ENCODE measurements around the gene TIMP3. TPM values are rescaled to one million over a fixed set of nuclear protein-coding genes. Genes with fewer than 3 reads are reported as not detected.

Gene TIMP3
- total and polyA plus RNA-seq, 2 donors (not counting 1 experiment from before 2014, with no cell fraction given), result 242 to 375 TPM

GRCh38 chr22:32795214-32795596 is 6.3 kb upstream of the TIMP3 start:
- no peak overlapping the region for H3K4me3 ChIP-seq (replicated peaks in 1 of 4; ENCODE audit: control extremely low read depth in 1 of 4, insufficient read depth in 1 of 4, low read depth in 3 of 4, low read length in 4 of 4)
- no peak overlapping the region for H2AFZ ChIP-seq (ENCODE audit: low read length)
- H3K4me1 ChIP-seq (ENCODE audit: control insufficient read depth, extremely low read depth, insufficient read depth, low read length), result peaks cover 5% of the 10 kb centered on the region
- no peak for DNase-seq (ENCODE audit: low read depth in 2 of 2)
- no peaks in the 10 kb centered on the region for H3K27me3 ChIP-seq (ENCODE audit: control insufficient read depth, insufficient read depth, low read length)
- no peaks in the 10 kb centered on the region for H3K9me3 ChIP-seq (ENCODE audit: control insufficient read depth, insufficient read depth, low read depth, low read length)
- no peaks in the 10 kb centered on the region for H3K79me2 ChIP-seq (ENCODE audit: control insufficient read depth, insufficient read depth, low read length)
- H3K9ac ChIP-seq (ENCODE audit: insufficient read depth, low read length), result no peak overlapping the region
- no peak overlapping the region for H3K4me2 ChIP-seq (ENCODE audit: extremely low read depth, insufficient read depth, low read length)
- H4K20me1 ChIP-seq (ENCODE audit: control insufficient read depth, extremely low read depth, insufficient read depth, low read length), result no peaks in the 10 kb centered on the region
- TF ChIP-seq EZH2 (IDR thresholded peaks at IDR 0.05; ENCODE audit: low read length, missing control alignments), result no peak
- TF ChIP-seq, protein P1, sequence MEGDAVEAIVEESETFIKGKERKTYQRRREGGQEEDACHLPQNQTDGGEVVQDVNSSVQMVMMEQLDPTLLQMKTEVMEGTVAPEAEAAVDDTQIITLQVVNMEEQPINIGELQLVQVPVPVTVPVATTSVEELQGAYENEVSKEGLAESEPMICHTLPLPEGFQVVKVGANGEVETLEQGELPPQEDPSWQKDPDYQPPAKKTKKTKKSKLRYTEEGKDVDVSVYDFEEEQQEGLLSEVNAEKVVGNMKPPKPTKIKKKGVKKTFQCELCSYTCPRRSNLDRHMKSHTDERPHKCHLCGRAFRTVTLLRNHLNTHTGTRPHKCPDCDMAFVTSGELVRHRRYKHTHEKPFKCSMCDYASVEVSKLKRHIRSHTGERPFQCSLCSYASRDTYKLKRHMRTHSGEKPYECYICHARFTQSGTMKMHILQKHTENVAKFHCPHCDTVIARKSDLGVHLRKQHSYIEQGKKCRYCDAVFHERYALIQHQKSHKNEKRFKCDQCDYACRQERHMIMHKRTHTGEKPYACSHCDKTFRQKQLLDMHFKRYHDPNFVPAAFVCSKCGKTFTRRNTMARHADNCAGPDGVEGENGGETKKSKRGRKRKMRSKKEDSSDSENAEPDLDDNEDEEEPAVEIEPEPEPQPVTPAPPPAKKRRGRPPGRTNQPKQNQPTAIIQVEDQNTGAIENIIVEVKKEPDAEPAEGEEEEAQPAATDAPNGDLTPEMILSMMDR (conservative IDR thresholded peaks at IDR 0.05 in 1 of 2, IDR thresholded peaks at IDR 0.05 in 1 of 2; ENCODE audit: low read depth in 1 of 2, low read length in 2 of 2), result no peak
- H3K36me3 ChIP-seq (ENCODE audit: control insufficient read depth, insufficient read depth, low read length), result no peaks in the 10 kb centered on the region
- no peak overlapping the region for H3K27ac ChIP-seq (ENCODE audit: insufficient read depth, low read length)

DNA sequence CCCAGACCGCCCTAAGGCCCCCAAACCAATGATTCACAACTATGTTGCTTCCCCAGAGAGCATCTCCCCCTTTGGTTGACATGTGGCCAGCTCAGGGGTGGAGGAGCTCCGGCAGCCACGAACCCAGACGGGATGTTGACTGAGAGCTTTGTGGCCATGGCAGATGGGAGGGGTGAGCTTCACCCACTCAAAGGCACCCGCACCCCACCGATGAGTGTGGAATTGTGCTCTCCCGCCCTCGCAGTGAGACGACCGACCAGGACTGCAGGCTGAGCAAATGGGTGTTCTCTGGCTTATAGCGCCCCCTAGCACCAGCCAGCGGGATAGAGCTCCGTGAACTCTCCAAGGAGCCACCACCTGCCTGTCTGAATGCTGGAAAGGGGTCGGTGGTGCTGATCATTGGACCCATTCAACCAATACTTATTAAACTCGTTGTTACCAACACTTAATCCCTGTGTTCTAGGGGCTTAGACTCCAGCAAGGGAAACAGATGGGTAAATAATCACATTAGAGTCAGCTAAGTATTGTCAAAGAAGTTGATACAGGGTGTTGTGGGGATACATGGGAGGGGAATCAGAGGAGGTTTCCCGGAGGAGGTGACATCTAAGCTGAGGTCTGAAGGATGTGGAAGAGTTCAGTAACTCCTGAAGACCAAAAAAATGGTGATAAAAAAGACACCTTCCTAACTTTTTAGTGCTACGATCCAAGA is 4.5 kb upstream of the TIMP3 start:
- Histone ChIP-seq H3K79me2 (ENCODE audit: control insufficient read depth, insufficient read depth, low read length) (peaks cover 4% of the 10 kb centered on the region), H3K9ac (ENCODE audit: insufficient read depth, low read length) (no peak overlapping the region), H3K4me1 (ENCODE audit: control insufficient read depth, extremely low read depth, insufficient read depth, low read length) (peaks cover 8% of the 10 kb centered on the region), H2AFZ (ENCODE audit: low read length) (no peak overlapping the region), H3K9me3 (ENCODE audit: control insufficient read depth, insufficient read depth, low read depth, low read length) (no peaks in the 10 kb centered on the region), H4K20me1 (ENCODE audit: control insufficient read depth, extremely low read depth, insufficient read depth, low read length) (no peaks in the 10 kb centered on the region), H3K4me3 (replicated peaks in 1 of 4; ENCODE audit: control extremely low read depth in 1 of 4, insufficient read depth in 1 of 4, low read depth in 3 of 4, low read length in 4 of 4) (peak overlapping the region in 1 of 4 experiments; percentile 14), H3K27ac (ENCODE audit: insufficient read depth, low read length) (no peak overlapping the region), H3K4me2 (ENCODE audit: extremely low read depth, insufficient read depth, low read length) (peak overlapping the region; percentile 7), H3K27me3 (ENCODE audit: control insufficient read depth, insufficient read depth, low read length) (no peaks in the 10 kb centered on the region), H3K36me3 (ENCODE audit: control insufficient read depth, insufficient read depth, low read length) (no peaks in the 10 kb centered on the region)
- TF ChIP-seq, protein P1 (conservative IDR thresholded peaks at IDR 0.05 in 1 of 2, IDR thresholded peaks at IDR 0.05 in 1 of 2; ENCODE audit: low read depth in 1 of 2, low read length in 2 of 2), result peak; percentile 86 to 98
- no peak for TF ChIP-seq EZH2 (IDR thresholded peaks at IDR 0.05; ENCODE audit: low read length, missing control alignments)
- peak; percentile 80 to 85 for DNase-seq (ENCODE audit: low read depth in 2 of 2)

DNA sequence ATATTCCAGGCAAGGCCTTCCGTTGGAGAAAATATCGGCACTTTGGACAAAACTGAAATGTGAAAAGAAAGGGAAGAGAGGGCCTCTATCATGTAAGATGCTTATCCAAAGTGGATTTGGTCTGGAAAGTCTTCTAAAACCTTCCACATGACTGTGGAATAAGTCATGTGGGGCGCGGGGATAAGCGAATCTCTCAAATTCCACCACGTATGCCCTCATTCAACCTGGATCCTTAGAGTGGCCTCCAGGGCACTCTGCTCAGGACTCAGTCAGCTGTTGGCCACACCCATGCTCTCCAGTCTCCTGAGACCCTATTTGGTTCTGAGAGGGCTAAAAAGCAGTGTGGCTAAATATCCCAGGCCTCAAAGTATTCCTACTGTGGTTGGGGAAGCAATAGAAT is 2.0 kb upstream of the TIMP3 start:
- H3K4me2 ChIP-seq (ENCODE audit: extremely low read depth, insufficient read depth, low read length), result no peak overlapping the region
- H2AFZ ChIP-seq (ENCODE audit: low read length), result no peak overlapping the region
- H3K79me2 ChIP-seq (ENCODE audit: control insufficient read depth, insufficient read depth, low read length), result peaks cover 26% of the 10 kb centered on the region

More for the DNA sequence above, 2.0 kb upstream of the TIMP3 start:
- no peak for TF ChIP-seq EZH2 (IDR thresholded peaks at IDR 0.05; ENCODE audit: low read length, missing control alignments)
- TF ChIP-seq, protein P1 (conservative IDR thresholded peaks at IDR 0.05 in 1 of 2, IDR thresholded peaks at IDR 0.05 in 1 of 2; ENCODE audit: low read depth in 1 of 2, low read length in 2 of 2), result no peak
- Histone ChIP-seq H3K4me3 (replicated peaks in 1 of 4; ENCODE audit: control extremely low read depth in 1 of 4, insufficient read depth in 1 of 4, low read depth in 3 of 4, low read length in 4 of 4) (no peak overlapping the region), H3K36me3 (ENCODE audit: control insufficient read depth, insufficient read depth, low read length) (no peaks in the 10 kb centered on the region), H3K4me1 (ENCODE audit: control insufficient read depth, extremely low read depth, insufficient read depth, low read length) (peaks cover 12% of the 10 kb centered on the region), H3K9ac (ENCODE audit: insufficient read depth, low read length) (no peak overlapping the region), H4K20me1 (ENCODE audit: control insufficient read depth, extremely low read depth, insufficient read depth, low read length) (no peaks in the 10 kb centered on the region), H3K27ac (ENCODE audit: insufficient read depth, low read length) (no peak overlapping the region), H3K9me3 (ENCODE audit: control insufficient read depth, insufficient read depth, low read depth, low read length) (no peaks in the 10 kb centered on the region), H3K27me3 (ENCODE audit: control insufficient read depth, insufficient read depth, low read length) (no peaks in the 10 kb centered on the region)
- DNase-seq (ENCODE audit: low read depth in 2 of 2), result no peak
